ENCODE data around the gene MSH3.
"Not testable (repeated sequence)": the region's sequence is repeated elsewhere in the genome, so short reads cannot be mapped to it uniquely, and the experiment has no call there.

MSH3 gene

GRCh38 chr5:80881726-80882125 lies 227.3 kb downstream of the MSH3 start:
- in situ Hi-C loops (cut with MboI; ENCODE audit: low pct_unique_long_range_greater_than_20kb, low sequenced_read_pairs, unreplicated experiment), result no loop called here
- no peak for TF ChIP-seq CTCF (IDR thresholded peaks at IDR 0.05; ENCODE audit: extremely low read depth, insufficient read depth, missing control alignments)
- DNase-seq (ENCODE audit: low spot score), result no peak

- in situ Hi-C loops (cut with MboI; ENCODE audit: low pct_unique_long_range_greater_than_20kb, low sequenced_read_pairs, unreplicated experiment); DNase-seq (ENCODE audit: low spot score): not testable (repeated sequence)
Observed at GRCh38 chr5:80883390-80883789, 228.9 kb downstream of the MSH3 start.

- in situ Hi-C loops (cut with MboI; ENCODE audit: low pct_unique_long_range_greater_than_20kb, low sequenced_read_pairs, unreplicated experiment), result no loop called here
- DNase-seq (ENCODE audit: low spot score), result no peak
- TF ChIP-seq CTCF (IDR thresholded peaks at IDR 0.05; ENCODE audit: extremely low read depth, insufficient read depth, missing control alignments), result no peak
Observed at GRCh38 chr5:80884086-80884813, 229.8 kb downstream of the MSH3 start.

- no peak for DNase-seq (ENCODE audit: low spot score)
- TF ChIP-seq CTCF (IDR thresholded peaks at IDR 0.05; ENCODE audit: extremely low read depth, insufficient read depth, missing control alignments), result no peak
- in situ Hi-C loops (cut with MboI; ENCODE audit: low pct_unique_long_range_greater_than_20kb, low sequenced_read_pairs, unreplicated experiment), result no loop called here
Observed at GRCh38 chr5:80884929-80885328, 230.5 kb downstream of the MSH3 start.

GRCh38 chr5:80885396-80886000 lies 231.0 kb downstream of the MSH3 start:
- in situ Hi-C loops (cut with MboI; ENCODE audit: low pct_unique_long_range_greater_than_20kb, low sequenced_read_pairs, unreplicated experiment), result no loop called here
- no peak for TF ChIP-seq CTCF (IDR thresholded peaks at IDR 0.05; ENCODE audit: extremely low read depth, insufficient read depth, missing control alignments)
- DNase-seq (ENCODE audit: low spot score), result no peak

- no peak for TF ChIP-seq CTCF (IDR thresholded peaks at IDR 0.05; ENCODE audit: extremely low read depth, insufficient read depth, missing control alignments)
- no peak for DNase-seq (ENCODE audit: low spot score)
- in situ Hi-C loops (cut with MboI; ENCODE audit: low pct_unique_long_range_greater_than_20kb, low sequenced_read_pairs, unreplicated experiment), result no loop called here
Observed at GRCh38 chr5:80894083-80894482, 239.6 kb downstream of the MSH3 start.

- in situ Hi-C loops (cut with MboI; ENCODE audit: low pct_unique_long_range_greater_than_20kb, low sequenced_read_pairs, unreplicated experiment), result no loop called here
- no peak for TF ChIP-seq CTCF (IDR thresholded peaks at IDR 0.05; ENCODE audit: extremely low read depth, insufficient read depth, missing control alignments)
- no peak for DNase-seq (ENCODE audit: low spot score)
Observed at GRCh38 chr5:80895523-80895922, 241.1 kb downstream of the MSH3 start.

GRCh38 chr5:80902624-80903023 lies 248.2 kb downstream of the MSH3 start:
- DNase-seq (ENCODE audit: low spot score); in situ Hi-C loops (cut with MboI; ENCODE audit: low pct_unique_long_range_greater_than_20kb, low sequenced_read_pairs, unreplicated experiment): not testable (repeated sequence)
